ENCODE measurements around the gene CARD11.

The CARD11 gene

DNA sequence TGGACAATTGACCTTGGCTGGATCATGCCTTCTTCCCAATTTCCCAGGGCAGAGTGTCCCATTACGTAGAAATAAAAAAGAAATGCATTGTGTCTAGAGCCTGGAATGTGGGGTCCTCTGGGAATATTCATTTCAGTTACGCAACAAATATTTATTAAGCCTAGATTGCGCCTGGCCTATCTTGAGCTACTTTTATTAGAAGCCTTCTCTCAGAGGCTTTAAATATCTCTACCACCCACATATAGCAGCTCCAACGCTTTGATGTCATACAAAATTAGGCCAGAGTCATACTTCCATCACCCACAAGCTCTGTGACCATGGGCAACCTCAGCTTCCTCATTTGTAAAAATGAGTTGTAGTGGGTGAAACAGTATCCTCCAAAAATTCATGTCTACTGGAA lies 24.9 kb upstream of the CARD11 start:
- H3K27ac ChIP-seq: no peak overlapping the region
- H3K36me3 ChIP-seq (ENCODE audit: insufficient read depth): no peaks in the 10 kb centered on the region
- no peak overlapping the region for H3K4me2 ChIP-seq
- H3K4me1 ChIP-seq (ENCODE audit: low read depth, poor library complexity, severe bottlenecking): no peaks in the 10 kb centered on the region
- no peak overlapping the region for H3K4me3 ChIP-seq (IDR thresholded peaks at IDR 0.05; ENCODE audit: insufficient read depth, low read depth, low read length)
- H3K27me3 ChIP-seq (ENCODE audit: insufficient read depth, low read depth): no peaks in the 10 kb centered on the region
- no peak overlapping the region for H3K9ac ChIP-seq
- TF ChIP-seq, protein P1, sequence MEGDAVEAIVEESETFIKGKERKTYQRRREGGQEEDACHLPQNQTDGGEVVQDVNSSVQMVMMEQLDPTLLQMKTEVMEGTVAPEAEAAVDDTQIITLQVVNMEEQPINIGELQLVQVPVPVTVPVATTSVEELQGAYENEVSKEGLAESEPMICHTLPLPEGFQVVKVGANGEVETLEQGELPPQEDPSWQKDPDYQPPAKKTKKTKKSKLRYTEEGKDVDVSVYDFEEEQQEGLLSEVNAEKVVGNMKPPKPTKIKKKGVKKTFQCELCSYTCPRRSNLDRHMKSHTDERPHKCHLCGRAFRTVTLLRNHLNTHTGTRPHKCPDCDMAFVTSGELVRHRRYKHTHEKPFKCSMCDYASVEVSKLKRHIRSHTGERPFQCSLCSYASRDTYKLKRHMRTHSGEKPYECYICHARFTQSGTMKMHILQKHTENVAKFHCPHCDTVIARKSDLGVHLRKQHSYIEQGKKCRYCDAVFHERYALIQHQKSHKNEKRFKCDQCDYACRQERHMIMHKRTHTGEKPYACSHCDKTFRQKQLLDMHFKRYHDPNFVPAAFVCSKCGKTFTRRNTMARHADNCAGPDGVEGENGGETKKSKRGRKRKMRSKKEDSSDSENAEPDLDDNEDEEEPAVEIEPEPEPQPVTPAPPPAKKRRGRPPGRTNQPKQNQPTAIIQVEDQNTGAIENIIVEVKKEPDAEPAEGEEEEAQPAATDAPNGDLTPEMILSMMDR (conservative IDR thresholded peaks at IDR 0.05; ENCODE audit: low read depth, low read length): no peak
- no peaks in the 10 kb centered on the region for H3K79me2 ChIP-seq (ENCODE audit: insufficient read depth, low read depth)
- no peak overlapping the region for H2AFZ ChIP-seq (ENCODE audit: low read depth)
- H4K20me1 ChIP-seq (ENCODE audit: insufficient read depth): no peaks in the 10 kb centered on the region

DNA sequence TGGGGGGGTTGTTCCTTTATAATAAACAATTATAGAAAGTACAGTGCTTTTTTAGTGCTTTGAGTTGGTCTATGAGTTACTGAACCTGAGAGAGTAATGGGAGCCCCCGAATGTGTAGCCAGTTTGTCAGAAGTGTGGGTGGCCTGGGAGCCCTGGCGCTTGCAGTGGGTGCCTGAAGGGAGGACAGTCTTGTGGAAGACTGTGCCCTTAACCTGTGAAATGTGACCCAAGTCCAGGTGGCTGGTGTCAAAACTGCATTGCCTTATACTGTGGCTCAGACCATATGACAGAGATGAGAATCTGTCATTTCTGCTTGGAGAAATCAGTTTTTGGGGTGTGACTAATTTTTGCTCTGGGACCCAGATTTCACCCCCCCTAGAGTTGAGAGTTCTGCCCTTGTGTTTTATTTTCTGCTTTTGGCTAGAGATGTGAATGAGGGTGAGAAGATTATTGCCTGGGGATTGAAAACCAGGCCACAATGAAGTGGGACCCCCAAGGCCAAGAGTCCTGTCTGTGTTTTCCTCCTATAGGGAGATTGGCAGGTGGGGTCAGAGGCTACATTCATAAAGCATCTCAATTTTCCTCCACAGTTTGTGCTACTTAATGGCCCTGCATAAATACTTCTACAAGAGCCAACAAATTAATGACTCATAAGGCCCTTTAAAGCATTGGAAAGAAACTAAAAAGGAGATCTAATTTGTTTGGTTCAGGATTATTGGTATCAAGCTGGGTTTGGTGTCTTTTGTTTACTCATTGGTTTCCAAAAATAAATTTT lies 24.1 kb upstream of the CARD11 start:
- TF ChIP-seq, protein P1 (conservative IDR thresholded peaks at IDR 0.05; ENCODE audit: low read depth, low read length): no peak
- Histone ChIP-seq H4K20me1 (ENCODE audit: insufficient read depth) (no peaks in the 10 kb centered on the region), H3K9ac (no peak overlapping the region), H2AFZ (ENCODE audit: low read depth) (no peak overlapping the region), H3K4me3 (IDR thresholded peaks at IDR 0.05; ENCODE audit: insufficient read depth, low read depth, low read length) (no peak overlapping the region), H3K4me1 (ENCODE audit: low read depth, poor library complexity, severe bottlenecking) (no peaks in the 10 kb centered on the region), H3K4me2 (no peak overlapping the region), H3K27ac (no peak overlapping the region), H3K36me3 (ENCODE audit: insufficient read depth) (no peaks in the 10 kb centered on the region), H3K79me2 (ENCODE audit: insufficient read depth, low read depth) (no peaks in the 10 kb centered on the region), H3K27me3 (ENCODE audit: insufficient read depth, low read depth) (no peaks in the 10 kb centered on the region)

DNA sequence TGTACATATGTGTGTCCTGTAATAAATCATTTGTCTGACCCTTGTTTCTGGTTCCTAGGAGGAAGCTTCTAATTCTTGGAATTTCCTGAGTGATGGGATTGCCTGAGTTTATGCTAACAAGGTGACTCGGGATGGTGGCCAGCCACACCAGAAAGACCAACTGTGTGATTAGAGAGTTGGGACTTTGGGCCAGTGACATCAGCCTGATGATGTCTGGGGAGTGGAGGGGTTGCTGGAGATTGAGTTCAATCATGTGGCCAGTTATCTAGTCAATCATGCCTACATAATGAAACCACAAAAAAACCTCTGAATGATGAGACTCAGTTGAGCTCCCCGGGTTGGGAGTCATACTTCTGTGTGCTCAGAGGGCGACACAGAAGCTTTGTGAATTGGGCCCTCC lies 23.5 kb upstream of the CARD11 start:
- no peak overlapping the region for H3K27ac ChIP-seq
- H3K4me3 ChIP-seq (IDR thresholded peaks at IDR 0.05; ENCODE audit: insufficient read depth, low read depth, low read length): no peak overlapping the region
- H4K20me1 ChIP-seq (ENCODE audit: insufficient read depth): no peaks in the 10 kb centered on the region
- no peak overlapping the region for H3K4me2 ChIP-seq
- TF ChIP-seq, protein P1 (conservative IDR thresholded peaks at IDR 0.05; ENCODE audit: low read depth, low read length): no peak
- no peaks in the 10 kb centered on the region for H3K79me2 ChIP-seq (ENCODE audit: insufficient read depth, low read depth)
- no peak overlapping the region for H2AFZ ChIP-seq (ENCODE audit: low read depth)
- H3K27me3 ChIP-seq (ENCODE audit: insufficient read depth, low read depth): no peaks in the 10 kb centered on the region
- no peak overlapping the region for H3K9ac ChIP-seq
- no peaks in the 10 kb centered on the region for H3K4me1 ChIP-seq (ENCODE audit: low read depth, poor library complexity, severe bottlenecking)
- no peaks in the 10 kb centered on the region for H3K36me3 ChIP-seq (ENCODE audit: insufficient read depth)

DNA sequence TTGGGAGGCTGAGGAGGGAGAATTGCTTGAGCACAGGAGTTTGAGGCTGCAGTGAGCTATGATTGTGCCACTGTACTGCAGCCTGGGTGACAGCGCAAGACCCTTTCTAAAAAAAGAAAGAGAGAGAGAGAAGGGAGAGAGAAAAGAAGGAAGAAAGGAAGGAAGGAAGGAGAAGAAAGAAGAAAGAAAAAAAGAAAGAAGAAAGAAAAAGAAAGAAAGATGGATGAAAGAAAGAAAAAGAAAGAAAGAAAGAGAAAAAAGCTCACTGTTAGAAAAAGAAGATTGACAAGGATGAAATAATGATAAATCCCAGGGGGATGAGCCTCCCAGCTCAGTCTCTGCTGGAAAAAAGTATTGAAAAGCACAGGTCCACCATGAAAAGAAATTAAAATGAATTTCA lies 22.8 kb upstream of the CARD11 start:
- H3K27ac ChIP-seq: no peak overlapping the region

More for the DNA sequence above, 22.8 kb upstream of the CARD11 start:
- H4K20me1 ChIP-seq (ENCODE audit: insufficient read depth): no peaks in the 10 kb centered on the region
- no peak overlapping the region for H2AFZ ChIP-seq (ENCODE audit: low read depth)
- H3K36me3 ChIP-seq (ENCODE audit: insufficient read depth): no peaks in the 10 kb centered on the region
- no peaks in the 10 kb centered on the region for H3K79me2 ChIP-seq (ENCODE audit: insufficient read depth, low read depth)
- H3K4me2 ChIP-seq: no peak overlapping the region
- H3K9ac ChIP-seq: no peak overlapping the region
- H3K4me1 ChIP-seq (ENCODE audit: low read depth, poor library complexity, severe bottlenecking): no peaks in the 10 kb centered on the region
- H3K4me3 ChIP-seq (IDR thresholded peaks at IDR 0.05; ENCODE audit: insufficient read depth, low read depth, low read length): no peak overlapping the region
- TF ChIP-seq, protein P1 (conservative IDR thresholded peaks at IDR 0.05; ENCODE audit: low read depth, low read length): no peak
- no peaks in the 10 kb centered on the region for H3K27me3 ChIP-seq (ENCODE audit: insufficient read depth, low read depth)

All from KMS-11 (cell line).